Jurkat, Clone E6-1 (cell line): ENCODE results near the gene MSI2.

Experiments used
- DNase-seq: peaks from one replicate; pipeline ENCODE4 v3.0.0-alpha.2; 2011; ENCODE audit warnings: low read depth, low spot score
- H3K4me3 ChIP-seq: 2 replicates; pipeline ENCODE4 v1.5.1; 2011; ENCODE audit warnings: mild to moderate bottlenecking, low read length, control low read depth, moderate library complexity

The MSI2 gene

DNA sequence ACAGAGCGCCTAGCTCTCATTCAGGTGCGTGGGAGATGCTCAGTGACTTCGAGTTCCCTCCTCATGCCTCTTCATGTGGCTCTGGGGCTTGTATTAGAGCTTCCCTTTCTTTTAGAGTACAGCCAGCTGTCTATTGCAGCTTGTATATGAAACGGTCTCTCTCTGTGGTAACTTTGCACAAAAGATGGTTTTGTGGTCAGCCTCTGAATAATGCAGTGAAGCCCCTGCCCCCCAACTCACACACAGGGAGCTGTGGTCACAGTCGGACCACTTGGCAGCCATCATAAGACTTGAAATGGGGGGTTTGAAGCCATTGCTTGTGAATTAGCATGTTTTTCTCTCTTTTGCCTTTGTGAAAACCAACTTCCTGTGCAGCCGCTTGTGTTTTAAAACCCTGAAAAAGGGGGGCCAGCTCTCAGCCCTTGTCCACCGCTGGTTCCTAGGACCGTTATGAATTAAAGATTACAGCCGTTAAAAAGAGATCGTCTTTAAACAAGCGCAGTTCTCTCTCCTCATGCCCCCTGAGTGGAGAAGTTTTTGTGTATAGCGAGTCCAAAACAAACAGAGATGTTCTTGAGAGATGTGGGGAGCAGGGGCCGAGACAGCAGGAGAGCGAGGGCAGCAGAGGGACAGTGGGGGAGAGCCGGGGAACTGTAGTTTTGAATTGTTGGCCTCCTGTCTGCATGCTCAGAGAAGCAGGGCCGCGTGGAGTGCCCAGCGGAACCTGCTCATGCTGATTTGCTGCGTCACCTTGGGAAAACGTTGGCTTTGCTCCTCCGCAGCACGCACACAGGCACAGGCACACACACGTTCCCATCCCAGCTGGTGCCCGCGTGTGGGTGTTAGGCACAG, 199.0 kb downstream of the MSI2 start:
- peak; percentile 100 for DNase-seq

DNA sequence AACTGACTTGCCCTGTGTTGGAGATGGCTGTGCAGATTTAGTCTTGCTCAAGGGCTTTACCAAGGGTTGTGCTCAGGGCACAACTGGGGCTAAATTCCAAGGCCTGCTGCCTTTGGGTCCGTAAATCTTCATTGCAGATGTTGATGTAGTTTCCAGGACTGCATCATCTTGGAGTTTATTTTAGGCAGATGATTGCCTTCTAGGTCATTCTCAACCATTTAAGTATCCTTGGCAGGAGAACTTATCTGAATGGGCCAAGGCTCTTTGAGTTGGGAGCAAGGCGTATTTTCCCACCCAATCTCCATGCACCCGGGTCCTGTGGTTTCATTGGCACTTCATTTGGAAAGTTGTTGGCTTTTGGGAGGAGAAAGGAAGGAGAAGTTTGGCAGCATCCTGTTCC, 200.3 kb downstream of the MSI2 start:
- no peak for DNase-seq
- no peak overlapping the region for H3K4me3 ChIP-seq

More for the DNA sequence above, 199.0 kb downstream of the MSI2 start:
- peak overlapping the region; percentile 26 for H3K4me3 ChIP-seq

DNA sequence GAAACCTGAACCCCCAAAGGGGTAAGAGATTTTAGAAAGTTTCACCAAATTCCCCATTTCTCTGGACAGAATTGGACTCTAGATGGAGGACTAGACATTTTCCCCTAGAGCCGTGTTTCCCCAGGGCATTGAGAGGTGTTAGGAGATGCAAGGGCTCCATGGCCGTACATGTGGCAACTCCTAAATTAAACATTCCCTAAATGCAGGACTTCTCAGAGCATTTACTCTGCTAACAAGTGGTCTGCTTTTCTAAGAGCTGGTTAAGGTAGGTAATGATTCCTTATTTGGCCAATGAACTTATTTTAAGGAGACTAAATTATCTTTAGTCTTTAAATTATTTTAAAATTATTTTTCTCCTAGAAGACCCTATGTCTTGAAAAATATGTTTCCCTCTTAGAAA, 200.9 kb downstream of the MSI2 start:
- H3K4me3 ChIP-seq = no peak overlapping the region
- DNase-seq = no peak

DNA sequence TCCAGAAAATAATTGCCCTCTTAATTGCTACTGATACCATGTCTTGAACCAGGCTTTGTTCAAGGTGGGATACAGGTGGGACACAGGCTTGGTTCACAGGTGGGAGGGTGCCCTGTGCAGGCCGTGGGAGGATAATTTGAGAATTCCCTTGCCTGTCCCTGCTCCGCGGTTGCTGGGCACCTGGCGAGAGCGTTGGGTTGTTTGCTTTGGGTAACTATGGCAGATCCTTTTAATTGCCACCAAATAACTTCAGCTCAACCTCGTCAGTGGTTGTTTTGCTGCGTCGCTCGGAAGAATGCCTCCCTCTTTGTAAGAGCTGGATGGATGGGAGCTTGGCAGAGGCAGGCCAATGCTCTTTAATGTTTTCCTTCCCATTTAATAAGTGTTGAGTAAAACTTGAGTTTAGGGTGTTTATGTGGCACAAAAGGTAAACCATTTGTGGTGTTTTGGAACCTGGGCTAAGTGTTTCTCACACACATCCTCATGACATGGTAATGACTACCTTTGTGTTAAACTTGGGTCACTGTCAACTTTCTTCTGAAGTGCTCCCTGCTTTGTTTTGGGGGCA, 202.5 kb downstream of the MSI2 start:
- H3K4me3 ChIP-seq = no peak overlapping the region
- DNase-seq = no peak

DNA sequence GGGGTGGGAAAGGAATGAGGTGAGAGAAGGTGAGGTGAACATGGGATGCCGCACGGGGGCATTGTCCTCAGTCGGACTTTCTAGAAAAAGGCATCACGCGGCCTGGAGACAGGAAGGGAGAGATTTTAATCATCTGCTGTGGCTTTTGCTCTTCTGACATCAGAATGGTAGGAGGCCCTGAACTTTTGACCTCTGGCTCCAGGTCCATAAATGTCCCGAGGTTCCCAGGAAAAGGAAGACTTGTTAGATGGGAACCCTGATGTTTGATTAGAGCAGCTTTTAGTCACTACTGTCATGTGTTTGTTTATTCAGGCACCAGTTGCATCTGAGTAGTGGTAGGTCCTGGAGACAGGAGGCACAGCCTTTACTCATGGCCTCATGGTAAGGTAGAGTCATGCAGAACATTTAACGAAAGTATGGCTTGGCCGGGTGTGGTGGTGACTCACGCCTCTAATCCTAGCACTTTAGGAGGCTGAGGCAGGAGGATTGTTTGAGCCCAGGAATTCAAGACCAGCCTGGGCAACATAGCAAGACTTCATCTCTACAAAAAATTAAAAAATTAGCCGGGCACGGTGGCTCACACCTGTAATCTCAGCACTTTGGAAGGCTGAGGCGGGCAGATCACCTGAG, 203.1 kb downstream of the MSI2 start:
- H3K4me3 ChIP-seq = no peak overlapping the region
- no peak for DNase-seq

DNA sequence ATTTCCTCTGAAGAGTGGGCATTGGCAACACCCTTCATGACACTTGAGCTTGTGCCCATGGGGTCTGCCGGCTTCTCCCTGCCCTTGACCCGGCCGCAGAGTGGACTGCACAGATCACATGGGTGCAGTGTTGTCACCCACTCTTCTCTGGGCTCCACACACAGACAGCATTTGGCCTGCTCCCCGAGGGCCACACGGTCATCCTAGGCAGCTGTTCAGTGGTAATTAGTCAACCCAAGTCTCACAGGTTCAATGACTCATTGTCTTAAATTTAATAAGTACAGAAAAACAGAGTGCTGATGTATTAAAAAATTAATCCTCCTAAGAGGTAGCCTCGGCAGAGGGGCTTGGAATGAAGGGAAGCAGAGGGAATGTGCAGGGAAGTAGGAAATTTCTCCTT, 204.8 kb downstream of the MSI2 start:
- DNase-seq = no peak
- H3K4me3 ChIP-seq = no peak overlapping the region

DNA sequence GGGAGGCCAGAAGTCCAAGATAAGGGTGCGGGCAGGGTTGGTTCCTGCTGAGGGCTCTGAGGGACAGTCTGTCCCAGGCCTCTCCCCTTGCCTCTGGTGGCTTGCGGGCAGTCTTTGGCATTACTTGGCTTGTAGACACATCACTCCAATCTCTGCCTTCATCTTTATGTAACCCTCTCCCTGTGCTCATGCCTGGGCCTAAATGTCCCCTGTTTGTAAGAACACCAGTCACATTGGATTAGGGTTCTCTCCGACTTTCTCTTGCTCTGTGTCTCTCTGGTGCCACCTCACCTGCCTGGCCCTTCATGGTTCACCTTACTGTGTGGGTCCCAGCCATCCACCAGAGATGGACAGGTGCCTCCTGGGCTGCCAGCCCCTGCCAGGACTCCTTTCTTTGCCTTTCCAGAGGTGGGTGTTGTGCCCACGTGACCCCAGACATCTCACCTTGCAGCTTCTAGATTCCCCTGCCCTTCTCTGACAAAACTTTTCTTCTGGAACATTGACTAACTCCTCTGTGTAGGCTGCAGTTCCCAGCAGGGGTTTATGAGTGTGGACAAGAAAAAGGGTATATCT, 205.8 kb downstream of the MSI2 start:
- no peak for DNase-seq

DNA sequence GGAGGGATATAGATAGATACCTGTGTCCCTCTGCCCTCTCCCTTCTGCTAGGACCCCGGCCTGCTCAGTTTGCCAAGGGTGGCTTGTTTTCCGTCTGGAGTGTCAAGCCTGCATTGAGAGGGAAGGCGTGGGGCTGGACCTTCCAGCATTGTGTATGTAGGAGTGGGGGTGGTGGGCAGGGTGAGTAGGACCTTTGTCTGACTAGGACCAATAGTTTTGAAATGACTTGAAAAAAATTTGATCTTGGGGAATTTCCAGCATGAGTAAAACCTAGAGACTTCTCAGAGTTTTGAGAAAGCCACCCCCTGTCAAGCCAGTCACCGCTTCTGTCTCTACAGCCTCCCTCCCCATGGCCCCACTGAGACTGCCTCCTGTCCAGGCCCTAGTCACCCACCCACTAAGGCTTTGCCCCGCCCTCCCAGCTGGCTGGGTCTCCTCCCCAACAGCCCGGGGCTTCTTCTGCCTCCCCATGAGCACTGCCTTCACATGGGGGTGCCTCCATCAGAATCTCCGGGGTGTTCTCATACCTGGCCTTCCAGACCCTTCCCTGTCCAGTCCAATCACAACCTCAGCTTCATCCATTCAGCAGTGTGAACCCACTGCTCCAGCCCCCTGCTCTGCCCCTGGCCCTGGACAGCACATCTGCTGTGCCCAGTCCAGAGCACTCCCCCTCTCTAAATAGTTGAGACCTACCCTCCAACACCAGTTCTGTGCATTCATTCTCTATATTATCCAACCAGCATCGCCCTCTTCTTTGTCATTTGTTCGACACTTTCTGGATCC, 207.0 kb downstream of the MSI2 start:
- H3K4me3 ChIP-seq = no peak overlapping the region
- no peak for DNase-seq

More for the DNA sequence above, 205.8 kb downstream of the MSI2 start:
- H3K4me3 ChIP-seq = no peak overlapping the region

DNA sequence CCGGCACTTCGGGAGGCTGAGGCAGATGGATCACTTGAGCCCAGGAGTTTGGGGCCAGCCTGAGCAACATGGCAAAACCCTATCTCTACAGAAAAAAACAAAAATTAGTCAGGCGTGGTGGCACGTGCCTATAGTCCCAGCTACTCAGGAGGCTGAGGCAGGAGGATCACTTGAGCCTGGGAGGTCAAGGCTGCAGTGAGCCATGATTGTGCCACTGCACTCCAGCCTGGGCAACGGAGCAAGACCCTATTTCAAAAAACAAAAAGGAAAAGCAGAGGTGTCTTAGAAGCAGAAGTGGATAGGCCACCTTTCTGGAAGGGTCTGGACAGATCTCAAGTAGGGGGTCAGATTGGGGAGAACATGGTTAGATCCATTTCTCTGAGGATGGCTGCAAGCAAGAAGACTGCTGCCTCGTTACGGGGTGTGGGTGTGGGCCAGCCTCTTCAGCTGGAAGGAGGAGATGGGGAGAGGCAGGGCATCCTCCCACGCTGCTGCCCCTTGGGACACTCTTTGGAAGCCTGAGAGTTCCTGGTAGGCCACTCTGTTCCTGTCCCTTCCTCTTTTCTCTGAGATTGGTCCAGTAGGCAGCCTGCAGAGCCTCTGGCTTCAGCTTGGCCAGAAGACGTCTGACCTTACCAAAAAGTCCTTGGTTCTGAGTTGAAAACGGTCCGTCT, 208.0 kb downstream of the MSI2 start:
- DNase-seq = no peak
- no peak overlapping the region for H3K4me3 ChIP-seq

DNA sequence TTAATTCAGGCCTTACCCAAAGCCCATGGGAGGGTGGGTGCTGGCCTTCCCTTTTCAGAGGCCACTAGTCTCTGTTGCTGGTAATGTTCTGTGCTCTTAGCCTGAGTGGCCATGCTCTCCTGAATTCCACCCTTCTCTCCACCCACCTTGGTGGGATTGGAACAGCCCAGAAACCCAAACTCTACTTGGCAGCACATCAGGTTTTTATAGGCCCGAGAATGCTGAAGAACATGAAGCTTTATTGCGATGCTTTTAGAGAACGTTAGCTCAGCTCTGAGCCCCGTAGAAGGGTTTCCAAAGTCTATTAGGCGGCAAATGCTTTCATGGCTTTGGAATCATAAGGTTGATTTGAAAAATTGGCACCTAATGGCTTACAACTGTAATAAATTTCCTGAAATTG, 209.3 kb downstream of the MSI2 start:
- H3K4me3 ChIP-seq = no peak overlapping the region
- DNase-seq = no peak

DNA sequence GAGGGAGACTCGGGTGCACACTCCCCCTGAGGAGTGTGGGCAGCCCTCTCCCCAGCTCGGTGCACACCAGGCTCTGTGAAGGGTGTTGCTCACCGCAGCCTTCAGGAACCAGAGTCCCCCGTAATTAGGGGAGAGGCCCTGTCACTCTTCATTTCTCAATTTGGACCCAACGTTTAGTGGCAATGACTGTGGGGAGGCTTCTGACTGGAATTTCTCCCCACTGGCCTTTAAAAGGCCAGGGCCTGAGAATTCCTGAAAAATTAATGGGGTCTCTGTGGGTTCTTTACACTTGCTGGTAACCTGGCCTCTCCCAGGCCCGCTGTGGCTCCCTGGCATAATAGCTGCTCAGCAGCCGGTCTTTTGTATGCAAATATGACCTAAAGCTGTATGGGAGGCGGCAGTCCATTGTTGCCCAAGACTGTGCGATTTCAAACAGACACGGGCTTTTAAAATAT, 209.7 kb downstream of the MSI2 start:
- H3K4me3 ChIP-seq = no peak overlapping the region
- DNase-seq = no peak

DNA sequence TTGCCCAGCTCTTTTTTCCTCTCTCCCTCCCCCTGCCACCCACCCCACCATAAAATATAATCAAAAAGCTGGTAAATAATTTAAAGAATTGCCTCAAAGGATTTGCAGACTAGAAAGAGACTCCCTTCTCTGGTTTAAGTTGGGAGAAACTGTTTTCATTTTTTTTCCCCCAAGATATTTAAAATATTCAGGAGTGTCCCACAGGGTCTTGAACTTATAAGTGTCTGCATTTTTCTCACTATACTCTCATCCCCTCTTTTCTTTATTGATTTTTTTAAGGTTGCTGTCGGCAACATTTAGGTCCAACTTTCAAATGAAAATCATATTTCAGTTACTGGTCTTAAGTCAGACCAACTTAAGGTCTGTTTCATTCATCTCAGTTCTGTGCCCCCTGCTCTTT, 210.2 kb downstream of the MSI2 start:
- no peak overlapping the region for H3K4me3 ChIP-seq
- no peak for DNase-seq

DNA sequence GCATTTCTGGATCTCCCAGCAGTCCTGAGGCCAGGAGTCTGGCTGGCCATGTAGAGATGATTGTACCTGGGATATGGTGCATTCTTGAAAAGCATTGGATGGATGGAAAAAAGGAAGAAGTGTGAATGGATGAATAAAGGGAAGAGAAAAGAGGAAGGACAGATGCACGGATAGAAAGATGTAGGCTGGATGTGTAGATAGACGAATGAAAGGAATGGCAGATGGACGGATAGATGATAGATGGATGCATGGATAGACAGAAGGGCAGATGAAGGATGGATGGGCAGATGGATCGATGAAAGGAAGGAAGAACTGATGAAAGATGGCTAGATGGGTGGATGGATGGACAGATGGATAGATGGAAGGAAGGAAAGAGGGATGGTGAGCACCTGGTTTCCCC, 210.9 kb downstream of the MSI2 start:
- DNase-seq = no peak
- no peak overlapping the region for H3K4me3 ChIP-seq

DNA sequence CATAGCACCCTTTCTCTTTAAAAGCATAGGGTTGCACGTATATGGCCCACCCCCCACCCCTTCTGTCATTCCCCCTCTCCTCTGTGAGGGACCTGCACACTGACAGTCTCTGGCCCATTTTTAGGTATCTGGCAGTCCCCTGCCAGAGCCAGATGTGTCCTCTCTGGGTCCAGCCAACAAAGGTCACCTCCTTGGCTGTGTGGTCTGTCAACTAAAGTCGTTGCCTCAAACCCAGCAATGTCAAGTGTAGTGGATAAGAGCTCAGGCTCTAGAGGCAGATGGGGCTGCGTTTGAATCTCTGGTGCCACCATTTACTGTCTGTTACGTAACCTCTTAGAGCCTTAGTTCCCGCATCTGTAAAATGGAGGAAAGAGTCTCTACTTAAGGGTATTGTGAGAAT, 211.5 kb downstream of the MSI2 start:
- no peak for DNase-seq
- no peak overlapping the region for H3K4me3 ChIP-seq

DNA sequence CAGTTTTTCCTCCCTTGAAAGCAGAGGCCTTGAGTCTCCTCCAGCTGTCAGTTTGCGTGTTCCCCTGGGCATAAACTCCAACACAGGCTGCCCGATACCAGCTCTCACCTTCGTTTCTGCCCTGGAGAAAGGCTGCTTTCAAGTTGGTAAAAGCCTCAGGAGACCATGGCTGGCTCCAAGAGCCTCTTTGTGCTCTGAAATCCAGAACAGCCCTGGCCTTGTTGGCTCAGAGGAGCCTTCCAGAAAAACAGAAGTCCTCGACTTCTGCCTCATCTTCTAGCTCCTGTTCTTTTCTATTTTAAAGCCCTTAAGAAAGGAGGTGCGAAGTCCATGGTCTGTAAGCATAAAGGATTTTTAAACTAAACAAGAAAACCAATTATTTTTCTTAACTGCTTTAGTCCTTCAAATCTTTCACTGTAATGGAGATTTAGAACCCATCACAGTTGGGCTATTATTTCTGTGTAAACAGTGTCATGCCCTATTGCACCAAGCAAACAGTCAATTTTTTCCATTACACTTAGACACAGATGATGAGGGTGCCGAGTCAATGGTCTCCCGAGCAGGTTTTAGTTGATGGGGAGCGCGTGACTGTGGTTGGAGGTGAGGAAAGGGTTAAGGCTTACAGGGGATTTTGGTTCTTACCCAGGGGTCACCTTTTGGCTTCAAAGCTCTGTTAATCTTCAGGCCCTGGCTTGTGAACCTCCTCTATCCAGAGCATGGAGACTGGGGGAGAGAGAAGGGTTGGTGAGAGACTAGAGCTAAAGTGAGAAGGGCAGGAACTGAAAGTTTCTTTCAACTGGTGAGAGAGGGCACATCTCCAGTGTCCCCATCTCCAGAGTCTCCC, 212.8 kb downstream of the MSI2 start:
- H3K4me3 ChIP-seq = no peak overlapping the region
- no peak for DNase-seq

DNA sequence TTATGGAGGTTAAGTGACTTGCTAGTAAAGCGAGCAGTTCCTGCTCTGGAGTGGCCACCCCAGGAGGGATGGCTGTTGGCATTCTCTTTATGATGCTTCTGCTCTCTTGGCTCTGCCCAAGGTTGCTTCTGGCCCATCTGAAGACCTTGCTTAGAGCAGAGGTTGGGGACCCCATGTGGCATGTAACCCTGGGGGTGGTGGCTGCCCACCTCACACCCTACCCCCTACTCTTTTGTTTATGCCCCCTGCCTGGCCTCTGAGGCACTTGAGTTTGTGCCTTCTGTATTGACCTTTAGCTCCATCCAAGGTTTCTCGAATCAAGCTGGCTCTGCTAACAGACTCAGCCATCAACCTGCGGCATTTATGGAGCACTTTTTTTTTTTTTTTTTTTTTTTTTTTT, 214.6 kb downstream of the MSI2 start:
- no peak overlapping the region for H3K4me3 ChIP-seq
- no peak for DNase-seq

DNA sequence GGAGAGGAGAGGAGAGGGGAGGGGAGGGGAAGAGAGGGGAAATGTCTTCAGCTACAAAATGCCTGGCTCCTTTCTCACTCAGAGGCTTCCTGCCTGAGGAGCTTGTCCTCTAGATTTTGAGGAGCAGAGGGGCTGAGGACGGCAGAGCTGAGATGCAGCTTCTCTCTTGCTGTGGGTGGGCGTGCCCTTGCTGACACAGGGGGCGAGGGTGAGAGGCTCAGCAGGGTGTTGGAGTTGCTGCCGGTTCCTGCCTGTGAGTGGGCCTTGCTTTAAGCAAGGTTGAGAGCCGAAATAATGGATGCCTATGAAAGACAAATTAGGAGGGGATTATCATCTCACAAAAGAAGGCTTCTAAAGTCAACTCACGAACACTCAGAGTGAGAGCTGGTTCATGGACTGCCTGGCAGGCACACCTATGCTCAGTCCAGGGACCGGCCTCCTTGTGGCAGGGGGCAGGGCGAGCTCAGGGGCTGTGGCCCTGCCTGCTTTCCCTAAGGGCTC, 215.6 kb downstream of the MSI2 start:
- no peak overlapping the region for H3K4me3 ChIP-seq
- DNase-seq = no peak

DNA sequence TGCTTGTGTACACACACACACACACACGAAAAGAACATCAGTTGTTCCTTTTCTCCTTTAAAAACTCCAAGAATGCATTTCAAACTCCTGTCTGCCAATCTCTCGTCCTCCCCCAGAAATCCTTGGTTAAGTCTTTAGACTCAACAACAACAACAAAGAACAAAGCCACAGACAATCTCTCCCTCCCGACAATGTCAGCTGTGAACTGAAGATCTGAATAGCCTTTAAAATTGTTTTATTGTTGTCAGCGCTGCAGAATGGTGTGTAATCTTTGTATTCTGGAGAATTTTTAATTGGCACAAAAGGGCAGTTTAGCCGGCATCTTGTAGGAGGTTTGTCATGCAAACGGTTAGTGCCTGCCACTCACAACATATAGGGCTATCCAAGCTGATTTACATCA, 219.5 kb downstream of the MSI2 start:
- H3K4me3 ChIP-seq = no peak overlapping the region
- DNase-seq = no peak
